Stimulated activated CD4-positive, alpha-beta T cell treated with anti-CD3 and anti-CD28 coated beads, TNF-alpha, amount 100 ng/mL, for 1 hour (primary cell): Measurements from ENCODE around the gene TNFAIP8L1.

ENCODE experiments used
- DNase-seq, 3 donors: peaks; one replicate each; pipeline ENCODE4 v3.0.0-alpha.2; 2020; ENCODE audit warnings: low read depth in 3 of 3, low spot score in 1 of 3

The TNFAIP8L1 gene

GRCh38 chr19:4647676-4648644 lies 8.6 kb downstream of the TNFAIP8L1 start:
- no peak for DNase-seq

- no peak for DNase-seq
Observed at GRCh38 chr19:4649392-4650047, 10.2 kb downstream of the TNFAIP8L1 start.

- no peak for DNase-seq
Observed at GRCh38 chr19:4650159-4650558, 10.8 kb downstream of the TNFAIP8L1 start.

GRCh38 chr19:4652075-4652474 lies 12.8 kb downstream of the TNFAIP8L1 start:
- no peak for DNase-seq

GRCh38 chr19:4653793-4654436 lies 14.6 kb downstream of the TNFAIP8L1 start:
- DNase-seq = no peak

GRCh38 chr19:4654437-4655361 lies 15.4 kb downstream of the TNFAIP8L1 start:
- DNase-seq = no peak

- DNase-seq = no peak
Observed at GRCh38 chr19:4656102-4656501, 16.8 kb downstream of the TNFAIP8L1 start.

GRCh38 chr19:4657262-4657661 lies 17.9 kb downstream of the TNFAIP8L1 start:
- DNase-seq = no peak

- no peak for DNase-seq
Observed at GRCh38 chr19:4657835-4658234, 18.5 kb downstream of the TNFAIP8L1 start.

- DNase-seq = no peak
Observed at GRCh38 chr19:4660181-4660791, 21.0 kb downstream of the TNFAIP8L1 start.

GRCh38 chr19:4660993-4661392 lies 21.7 kb downstream of the TNFAIP8L1 start:
- DNase-seq = no peak

- no peak for DNase-seq
Observed at GRCh38 chr19:4662020-4662695, 22.8 kb downstream of the TNFAIP8L1 start.

- no peak for DNase-seq
Observed at GRCh38 chr19:4662812-4663211, 23.5 kb downstream of the TNFAIP8L1 start.

GRCh38 chr19:4664642-4665041 lies 25.3 kb downstream of the TNFAIP8L1 start:
- no peak for DNase-seq

- peak; percentile 83 to 90 (median 85) for DNase-seq
Observed at GRCh38 chr19:4669723-4670480, 30.6 kb downstream of the TNFAIP8L1 start, which contains the start of gene MYDGF. Gene MYDGF, minus strand, starts transcription at chr19:4670342. Its CDS starts 8 bp downstream, at chr19:4670334.

- no peak for DNase-seq
Observed at GRCh38 chr19:4671185-4671851, 32.0 kb downstream of the TNFAIP8L1 start.

- no peak for DNase-seq
Observed at GRCh38 chr19:4673216-4673615, 33.9 kb downstream of the TNFAIP8L1 start.

GRCh38 chr19:4673726-4674125 lies 34.4 kb downstream of the TNFAIP8L1 start:
- DNase-seq = no peak
